Endothelial cell of umbilical vein (primary cell): Measurements from ENCODE around the gene THSD7B. TPM values are rescaled to one million over a fixed set of nuclear protein-coding genes. Genes with fewer than 3 reads are reported as not detected.

Experiments
- BruUV-seq: library from RNA; stranded (reverse); fragments of 400-500 nt; replicated peaks from 2 replicates; lab custom pipeline; 2021; lab: Mats Ljungman, UMichigan
- CTCF ChIA-PET: fragments of 300-600, 350-600 bp; sonication (Branson Sonifier 250); formaldehyde crosslinking; loops from one replicate; lab custom pipeline; 2021; ENCODE audit warnings: antibody characterized with exemption, inconsistent platforms; lab: Charles Lee
- POLR2A ChIA-PET: fragments of 300-600, 350-600 bp; sonication (Branson Sonifier 250); formaldehyde crosslinking; loops from one replicate; lab custom pipeline; 2021; ENCODE audit warnings: antibody characterized with exemption, inconsistent platforms; lab: Charles Lee
- DNase-seq: peaks from one replicate; pipeline ENCODE4 v3.0.0-alpha.2; 2011; ENCODE audit warnings: low read depth, low spot score
- FAIRE-seq: peaks from 2 replicates; lab custom pipeline; 2011; peaks lifted over from hg19 to GRCh38; lab: Jason Lieb, UNC
- H2AFZ ChIP-seq: 2 replicates; pipeline ENCODE4 v1.6.0; 2012; ENCODE audit warnings: low read depth, low read length, control low read depth, inconsistent platforms
- H3K27ac ChIP-seq: 2 replicates; pipeline ENCODE4 v1.5.1; 2011; ENCODE audit warnings: low read depth, mild to moderate bottlenecking, control low read depth, low read length, moderate library complexity; ENCODE audit not compliant: insufficient read depth
- H3K27me3 ChIP-seq, 2 experiments: 2 replicates each; pipeline versions ENCODE4 v1.6.0 to v1.6.1; 2011; ENCODE audit warnings: low read length in 2 of 2, mixed read lengths in 1 of 2; ENCODE audit not compliant: control insufficient read depth in 2 of 2, insufficient read depth in 2 of 2
- H3K36me3 ChIP-seq, 2 experiments: 2 replicates in 1 of 2; 3 replicates in 1 of 2; pipeline ENCODE4 v1.5.1; 2011; ENCODE audit warnings: low read length in 2 of 2, mild to moderate bottlenecking in 1 of 2, moderate library complexity in 1 of 2; ENCODE audit not compliant: control insufficient read depth in 2 of 2, insufficient read depth in 2 of 2; ENCODE audit errors: extremely low read depth in 1 of 2
- H3K4me1 ChIP-seq: 3 replicates; pipeline ENCODE4 v1.5.1; 2011; ENCODE audit warnings: mild to moderate bottlenecking, low read length; ENCODE audit not compliant: control insufficient read depth, insufficient read depth; ENCODE audit errors: extremely low read depth
- H3K4me2 ChIP-seq: 2 replicates; pipeline ENCODE4 v1.6.1; 2011; ENCODE audit warnings: low read length, control low read depth, mixed read lengths; ENCODE audit not compliant: insufficient read depth
- H3K4me3 ChIP-seq, 3 experiments: fragments of 200-600 bp in 1 of 3; sonication (generic), shearing (Covaris generic) in 1 of 3; replicated peaks in 1 of 3; 2 replicates each; pipeline ENCODE4 v1.5.1; 2011 to 2016; ENCODE audit warnings: control low read depth in 3 of 3, low read length in 3 of 3, mild to moderate bottlenecking in 2 of 3, inconsistent platforms in 1 of 3, low read depth in 1 of 3, moderate library complexity in 1 of 3; ENCODE audit not compliant: insufficient read depth in 1 of 3
- H3K79me2 ChIP-seq: 2 replicates; pipeline ENCODE4 v1.6.0; 2012; ENCODE audit warnings: low read length, inconsistent platforms; ENCODE audit not compliant: control insufficient read depth, insufficient read depth
- H3K9ac ChIP-seq: replicated peaks from 2 replicates; pipeline ENCODE3; 2011; ENCODE audit warnings: low read length, control low read depth; ENCODE audit not compliant: insufficient read depth; ENCODE audit errors: extremely low read depth
- H3K9me1 ChIP-seq: replicated peaks from 3 replicates; pipeline ENCODE4 v1.6.0; 2011; ENCODE audit warnings: mild to moderate bottlenecking, low read length; ENCODE audit not compliant: control insufficient read depth, insufficient read depth; ENCODE audit errors: extremely low read depth
- H3K9me3 ChIP-seq: replicated peaks from 2 replicates; pipeline ENCODE4 v1.5.1; 2012; ENCODE audit warnings: low read length, inconsistent platforms; ENCODE audit not compliant: control insufficient read depth, insufficient read depth
- H4K20me1 ChIP-seq: replicated peaks from 2 replicates; pipeline ENCODE3; 2011; ENCODE audit warnings: mild to moderate bottlenecking, low read length; ENCODE audit not compliant: control insufficient read depth, insufficient read depth; ENCODE audit errors: extremely low read depth
- CTCF ChIP-seq, 2 donors: IDR thresholded peaks; 1 replicate in 1 of 2; 2 replicates in 1 of 2; pipeline ENCODE4 v1.5.1; 2011; ENCODE audit warnings: low read length in 2 of 2, mild to moderate bottlenecking in 2 of 2, moderate library complexity in 2 of 2, control low read depth in 1 of 2, inconsistent platforms in 1 of 2, low read depth in 1 of 2; ENCODE audit not compliant: insufficient read depth in 1 of 2; ENCODE audit errors: extremely low read depth in 1 of 2
- EZH2 ChIP-seq: IDR thresholded peaks from 2 replicates; pipeline ENCODE4 v1.6.1; 2012; ENCODE audit warnings: borderline replicate concordance, low read depth, mild to moderate bottlenecking, moderate library complexity, low read length, inconsistent platforms; ENCODE audit not compliant: severe bottlenecking
- FOS ChIP-seq: IDR thresholded peaks from 2 replicates; pipeline ENCODE4 v1.6.1; 2011; ENCODE audit warnings: mild to moderate bottlenecking, low read length, moderate library complexity, borderline replicate concordance; ENCODE audit not compliant: insufficient read depth
- GATA2 ChIP-seq: IDR thresholded peaks from 2 replicates; pipeline ENCODE4 v1.7.0; 2011; ENCODE audit warnings: low read depth, mild to moderate bottlenecking, moderate library complexity, mixed read lengths, low read length; ENCODE audit not compliant: insufficient read length, insufficient read depth
- JUN ChIP-seq: IDR thresholded peaks from 2 replicates; pipeline ENCODE4 v1.6.1; 2011; ENCODE audit warnings: borderline replicate concordance, low read depth; ENCODE audit not compliant: insufficient read length, insufficient read depth
- MAX ChIP-seq: IDR thresholded peaks from 2 replicates; pipeline ENCODE4 v1.6.1; 2011; ENCODE audit not compliant: insufficient read depth, insufficient read length
- MYC ChIP-seq: IDR thresholded peaks from one replicate; pipeline ENCODE4 v1.6.1; 2011; ENCODE audit warnings: mild to moderate bottlenecking, low read depth, low read length
- POLR2A ChIP-seq: IDR thresholded peaks from 2 replicates; pipeline ENCODE4 v1.6.1; 2012; ENCODE audit warnings: low read depth, mild to moderate bottlenecking, control low read depth, low read length
- POLR2AphosphoS5 ChIP-seq: IDR thresholded peaks from 2 replicates; pipeline ENCODE4 v1.6.1; 2012; ENCODE audit warnings: low read depth, mild to moderate bottlenecking, control low read depth, low read length, moderate library complexity; ENCODE audit not compliant: insufficient read depth
- dilution Hi-C: fragments of 300-500 bp; cut with MboI; formaldehyde crosslinking; loops from one replicate; pipeline ENCODE4 v1.15.0; 2019; ENCODE audit warnings: low sequenced_read_pairs; ENCODE audit not compliant: extremely low pct_ligation_motif_present
- intact Hi-C: fragments of 100-400 bp; cut with micrococcal nuclease; formaldehyde crosslinking; loops from one replicate; pipeline ENCODE4 v1.10.0; 2022
- polyA plus RNA-seq, 4 experiments: library from polyadenylated mRNA; depleted of rRNA in 3 of 4; stranded (reverse) in 3 of 4; unstranded in 1 of 4; fragments of >200 nt; gene quantifications; 2 replicates each; pipeline versions ENCODE4 v1.2.1 to v1.2.3, GENCODE V29; 2011 to 2012; ENCODE audit warnings: missing spikeins in 1 of 4
- total RNA-seq: library from RNA; stranded (reverse); gene quantifications from 2 replicates; pipeline ENCODE4 v1.2.3, GENCODE V29; 2021

The THSD7B gene
- total and polyA plus RNA-seq, 2 donors (not counting 3 experiments of a cell fraction or from before 2014, with no cell fraction given), result 0.04 TPM; not detected in 1

- Histone ChIP-seq H3K27ac (no peak overlapping the region), H3K27me3 (no peaks in the 10 kb centered on the region), H3K4me1 (no peaks in the 10 kb centered on the region), H3K4me3 (no peak overlapping the region), H2AFZ (no peak overlapping the region), H3K4me2 (no peak overlapping the region), H3K79me2 (no peaks in the 10 kb centered on the region), H3K9ac (no peak overlapping the region), H4K20me1 (no peaks in the 10 kb centered on the region), H3K9me3 (peaks cover 2% of the 10 kb centered on the region), H3K9me1 (no peaks in the 10 kb centered on the region), H3K36me3 (no peaks in the 10 kb centered on the region)
- TF ChIP-seq POLR2A, result no peak
- TF ChIP-seq GATA2, result no peak
- TF ChIP-seq POLR2AphosphoS5, result no peak
- no peak for TF ChIP-seq MYC
- no peak for TF ChIP-seq CTCF (IDR thresholded peaks at IDR 0.05; ENCODE audit: extremely low read depth in 1 of 2, insufficient read depth in 1 of 2, low read depth in 1 of 2, low read length in 2 of 2)
- TF ChIP-seq EZH2, result no peak
- no peak for TF ChIP-seq JUN
- no peak for TF ChIP-seq MAX
- no peak for TF ChIP-seq FOS
- DNase-seq (no peak), FAIRE-seq (no peak)
- ChIA-PET CTCF (no interaction called here), POLR2A (no interaction called here)
- BruUV-seq, result no TSS peak
- dilution Hi-C loops (no loop called here), intact Hi-C loops (no loop called here)
These were observed 570.7 kb downstream of the THSD7B start for GRCh38 chr2:137336067-137336466.
